Stimulated activated naive B cell treated with anti-CD40 and anti-IgM and Interleukin-4, amounts not matched to agents 10 μg/mL and 1 μg/mL and 100 μg/mL, for 72 hours (primary cell): Measurements from ENCODE around the gene SCAF4.
A peak's percentile ranks its signal among the peaks of the same experiment; 100 is the strongest.

Source experiments
- ATAC-seq, 2 donors: fragments of 150-1000 bp; cut with Tn5 transposase; replicated peaks; 2 replicates each; pipeline ENCODE4 v1.10.0; 2021; ENCODE audit warnings: moderate library complexity in 1 of 2
- DNase-seq: peaks from one replicate; pipeline ENCODE4 v3.0.0; 2021
- H3K27ac Mint-ChIP-seq: one replicate; pipeline ENCODE4 v1.8.0; 2022; ENCODE audit warnings: mild to moderate bottlenecking, mixed read lengths
- H3K27me3 Mint-ChIP-seq, 2 donors: one replicate each; pipeline ENCODE4 v1.8.0; 2022; ENCODE audit warnings: mixed read lengths in 2 of 2
- H3K36me3 Mint-ChIP-seq, 2 donors: one replicate each; pipeline ENCODE4 v1.8.0; 2022; ENCODE audit warnings: mixed read lengths in 2 of 2, mild to moderate bottlenecking in 1 of 2
- H3K4me1 Mint-ChIP-seq, 2 donors: one replicate each; pipeline ENCODE4 v1.8.0; 2022; ENCODE audit warnings: mixed read lengths in 2 of 2, mild to moderate bottlenecking in 1 of 2
- H3K4me3 Mint-ChIP-seq, 2 donors: one replicate each; pipeline ENCODE4 v1.8.0; 2022; ENCODE audit warnings: mild to moderate bottlenecking in 2 of 2, mixed read lengths in 2 of 2, moderate library complexity in 1 of 2
- H3K9me3 Mint-ChIP-seq, 2 donors: one replicate each; pipeline ENCODE4 v1.8.0; 2022; ENCODE audit warnings: mixed read lengths in 2 of 2, mild to moderate bottlenecking in 1 of 2

SCAF4 gene

GRCh38 chr21:31684918-31685317 lies 47.0 kb downstream of the SCAF4 start:
- H3K27me3 Mint-ChIP-seq = no peaks in the 10 kb centered on the region
- no peaks in the 10 kb centered on the region for H3K9me3 Mint-ChIP-seq
- no peaks in the 10 kb centered on the region for H3K4me1 Mint-ChIP-seq
- H3K27ac Mint-ChIP-seq = no peak overlapping the region
- DNase-seq (no peak), ATAC-seq (no peak)
- peaks cover 30 to 45% of the 10 kb centered on the region in 2 donors for H3K36me3 Mint-ChIP-seq
- H3K4me3 Mint-ChIP-seq = no peak overlapping the region

- H3K4me3 Mint-ChIP-seq = no peak overlapping the region
- DNase-seq = no peak
- H3K27me3 Mint-ChIP-seq = no peaks in the 10 kb centered on the region
- no peaks in the 10 kb centered on the region for H3K4me1 Mint-ChIP-seq
- ATAC-seq = no peak
- H3K9me3 Mint-ChIP-seq = no peaks in the 10 kb centered on the region
- H3K36me3 Mint-ChIP-seq = peaks cover 31 to 38% of the 10 kb centered on the region in 2 donors
- H3K27ac Mint-ChIP-seq = no peak overlapping the region
Measured at GRCh38 chr21:31683029-31683428, 48.9 kb downstream of the SCAF4 start.

DNA sequence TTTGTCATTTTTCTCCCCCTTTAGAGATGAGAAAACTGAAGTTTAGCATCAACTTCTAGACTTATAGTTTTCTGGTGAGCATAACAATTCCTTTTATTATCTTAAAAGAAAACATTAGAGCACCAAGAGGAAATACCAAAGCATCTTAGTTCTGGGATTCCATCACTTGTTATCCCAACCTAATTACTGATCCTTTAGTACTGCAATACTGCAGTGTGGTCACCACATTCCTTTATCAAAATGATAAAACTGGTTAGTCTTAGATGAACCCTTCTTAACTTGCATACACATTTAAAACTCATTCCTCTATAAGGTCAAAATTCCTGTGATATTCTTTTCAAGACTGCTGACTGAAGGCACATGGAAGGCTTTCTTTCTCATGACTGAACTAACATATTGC lies 49.3 kb downstream of the SCAF4 start:
- Mint-ChIP-seq H3K4me1 (no peaks in the 10 kb centered on the region), H3K27me3 (no peaks in the 10 kb centered on the region), H3K4me3 (no peak overlapping the region), H3K9me3 (no peaks in the 10 kb centered on the region), H3K27ac (no peak overlapping the region), H3K36me3 (peaks cover 31 to 38% of the 10 kb centered on the region in 2 donors)
- DNase-seq (no peak), ATAC-seq (no peak)

DNA sequence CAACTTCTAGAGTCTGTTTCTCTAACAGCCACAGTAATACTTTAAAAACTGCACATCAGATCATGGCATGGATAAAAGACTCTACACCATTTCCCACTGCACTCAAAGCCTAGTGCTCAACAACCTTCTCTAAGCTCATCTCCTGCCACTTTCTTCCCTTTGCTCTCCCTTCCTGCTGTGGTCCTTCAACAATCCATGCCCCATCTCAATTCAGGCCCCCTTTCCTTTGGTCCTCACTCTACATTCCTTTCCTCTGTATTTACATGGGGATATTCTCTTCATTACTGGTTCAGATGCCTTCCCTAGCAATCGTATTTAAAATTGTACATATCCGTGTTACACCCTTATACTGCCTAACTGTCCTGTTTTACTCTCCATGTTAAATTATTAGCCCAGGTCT lies 53.4 kb downstream of the SCAF4 start:
- Mint-ChIP-seq H3K4me3 (no peak overlapping the region), H3K9me3 (no peaks in the 10 kb centered on the region)

DNA sequence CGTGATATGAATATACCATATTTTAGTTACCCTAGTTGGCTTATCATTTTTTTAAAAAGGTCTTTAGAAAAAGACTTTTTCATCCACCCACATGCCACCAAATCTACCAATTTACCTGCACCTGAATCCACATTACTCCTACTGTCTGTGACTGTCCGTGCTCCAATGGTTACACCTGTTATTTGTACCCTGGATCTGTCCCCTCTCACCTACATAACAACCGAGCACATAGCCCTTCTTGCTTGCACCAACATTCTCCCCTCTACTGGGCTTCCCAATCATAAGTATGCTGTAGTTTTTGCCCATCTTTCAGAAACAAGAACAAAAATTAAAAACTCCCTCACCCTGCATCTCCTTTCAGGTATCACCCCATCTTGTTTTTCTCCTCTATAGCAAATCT lies 54.9 kb downstream of the SCAF4 start:
- Mint-ChIP-seq H3K27ac (no peak overlapping the region), H3K4me3 (no peak overlapping the region), H3K9me3 (no peaks in the 10 kb centered on the region), H3K4me1 (no peaks in the 10 kb centered on the region), H3K36me3 (peaks cover 9 to 13% of the 10 kb centered on the region in 2 donors), H3K27me3 (no peaks in the 10 kb centered on the region)
- no peak for ATAC-seq
- DNase-seq = no peak

More for the DNA sequence above, 53.4 kb downstream of the SCAF4 start:
- DNase-seq (no peak), ATAC-seq (no peak)
- Mint-ChIP-seq H3K27me3 (no peaks in the 10 kb centered on the region), H3K4me1 (no peaks in the 10 kb centered on the region), H3K36me3 (peaks cover 14% of the 10 kb centered on the region in 2 donors), H3K27ac (no peak overlapping the region)

DNA sequence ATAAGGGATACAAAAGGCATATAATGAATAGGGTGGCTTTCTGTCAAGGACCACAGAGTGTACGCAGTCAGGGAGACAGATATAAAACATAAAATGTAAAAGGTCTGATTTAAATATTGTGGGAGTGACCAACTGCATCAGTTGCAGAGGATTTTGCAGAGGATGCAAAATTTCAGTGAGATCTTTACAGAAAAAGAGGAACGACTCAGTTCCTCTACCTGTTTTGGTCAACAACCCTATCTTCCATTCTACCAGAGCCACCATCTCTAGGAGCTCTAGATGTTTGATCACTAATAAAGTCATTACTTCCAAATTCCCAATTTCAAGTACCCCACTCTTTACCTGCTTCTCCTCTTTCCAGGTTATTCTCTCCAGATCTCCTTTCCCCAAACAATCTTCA lies 56.0 kb downstream of the SCAF4 start:
- ATAC-seq = peak; percentile 92
- DNase-seq = no peak
- no peak overlapping the region for H3K27ac Mint-ChIP-seq

DNA sequence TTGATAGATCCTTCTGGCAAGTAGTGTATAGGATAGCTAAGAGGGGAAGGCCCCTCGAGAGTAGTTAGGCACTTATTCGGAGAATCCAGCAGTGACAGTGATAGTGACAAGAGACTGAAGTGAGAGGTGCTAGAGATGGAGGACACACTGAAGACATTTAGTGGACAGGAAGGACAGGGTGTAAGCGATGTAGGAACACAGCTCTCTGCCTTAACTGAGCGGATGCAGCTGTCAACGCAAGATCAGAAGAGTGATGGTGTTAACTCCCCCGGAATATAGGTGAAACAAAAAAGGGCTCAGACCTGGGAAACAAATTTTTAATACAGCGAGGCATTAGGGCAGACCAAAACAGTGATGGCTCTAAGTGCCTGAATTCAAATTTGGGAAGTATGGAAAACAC lies 56.6 kb downstream of the SCAF4 start:
- Mint-ChIP-seq H3K27ac (no peak overlapping the region), H3K9me3 (no peaks in the 10 kb centered on the region), H3K36me3 (peaks cover 13 to 20% of the 10 kb centered on the region in 2 donors), H3K4me3 (no peak overlapping the region), H3K4me1 (peaks cover 0 to 2% of the 10 kb centered on the region in 2 donors), H3K27me3 (no peaks in the 10 kb centered on the region)
- DNase-seq (no peak), ATAC-seq (no peak)

More for the DNA sequence above, 56.0 kb downstream of the SCAF4 start:
- H3K4me3 Mint-ChIP-seq = no peak overlapping the region
- H3K36me3 Mint-ChIP-seq = peaks cover 9 to 16% of the 10 kb centered on the region in 2 donors
- no peaks in the 10 kb centered on the region for H3K9me3 Mint-ChIP-seq
- H3K4me1 Mint-ChIP-seq = peaks cover 0 to 2% of the 10 kb centered on the region in 2 donors
- no peaks in the 10 kb centered on the region for H3K27me3 Mint-ChIP-seq

DNA sequence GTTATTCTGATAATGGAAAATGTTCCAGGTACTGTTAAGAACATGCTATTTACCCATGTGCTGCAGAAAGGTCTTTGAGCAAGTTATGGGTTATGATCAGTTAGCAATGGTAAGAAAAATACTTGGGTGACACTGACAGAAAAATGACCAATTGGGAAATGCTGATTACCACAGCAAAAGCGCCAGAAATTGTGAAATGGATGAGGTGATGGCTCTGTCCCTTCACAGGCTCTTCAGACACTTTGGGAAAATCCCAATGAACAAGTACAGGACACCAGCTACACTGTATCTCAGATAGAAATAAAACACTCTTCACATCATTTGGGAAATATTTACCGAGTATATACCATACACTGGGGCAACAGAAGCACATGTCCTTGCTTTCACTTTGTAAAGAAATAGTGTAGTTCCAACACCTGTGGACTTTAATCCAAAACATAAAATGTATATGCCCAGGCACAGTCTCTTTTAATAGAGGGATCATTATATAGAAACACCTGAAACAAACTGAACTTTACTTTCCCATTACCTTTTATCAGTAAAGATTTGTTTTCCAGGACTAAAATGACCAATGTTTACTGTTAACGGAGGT lies 58.5 kb downstream of the SCAF4 start:
- DNase-seq = no peak
- Mint-ChIP-seq H3K27me3 (no peaks in the 10 kb centered on the region), H3K9me3 (no peaks in the 10 kb centered on the region), H3K4me1 (peaks cover 0 to 4% of the 10 kb centered on the region in 2 donors), H3K36me3 (peaks cover 14 to 26% of the 10 kb centered on the region in 2 donors), H3K27ac (no peak overlapping the region), H3K4me3 (no peak overlapping the region)
- no peak for ATAC-seq

- no peak overlapping the region for H3K4me3 Mint-ChIP-seq
- ATAC-seq (no peak), DNase-seq (no peak)
- peaks cover 0 to 6% of the 10 kb centered on the region in 2 donors for H3K4me1 Mint-ChIP-seq
- H3K27me3 Mint-ChIP-seq = no peaks in the 10 kb centered on the region
- H3K9me3 Mint-ChIP-seq = no peaks in the 10 kb centered on the region
- H3K27ac Mint-ChIP-seq = peak overlapping the region; percentile 17
- peaks cover 14 to 37% of the 10 kb centered on the region in 2 donors for H3K36me3 Mint-ChIP-seq
Measured at GRCh38 chr21:31671931-31672330, 60.0 kb downstream of the SCAF4 start.

- DNase-seq = no peak
- Mint-ChIP-seq H3K36me3 (peaks cover 19 to 44% of the 10 kb centered on the region in 2 donors), H3K27me3 (no peaks in the 10 kb centered on the region), H3K9me3 (no peaks in the 10 kb centered on the region), H3K27ac (peak overlapping the region; percentile 56), H3K4me1 (peaks cover 6 to 10% of the 10 kb centered on the region in 2 donors), H3K4me3 (no peak overlapping the region)
- ATAC-seq = no peak
Measured at GRCh38 chr21:31671146-31671716, 60.7 kb downstream of the SCAF4 start.

DNA sequence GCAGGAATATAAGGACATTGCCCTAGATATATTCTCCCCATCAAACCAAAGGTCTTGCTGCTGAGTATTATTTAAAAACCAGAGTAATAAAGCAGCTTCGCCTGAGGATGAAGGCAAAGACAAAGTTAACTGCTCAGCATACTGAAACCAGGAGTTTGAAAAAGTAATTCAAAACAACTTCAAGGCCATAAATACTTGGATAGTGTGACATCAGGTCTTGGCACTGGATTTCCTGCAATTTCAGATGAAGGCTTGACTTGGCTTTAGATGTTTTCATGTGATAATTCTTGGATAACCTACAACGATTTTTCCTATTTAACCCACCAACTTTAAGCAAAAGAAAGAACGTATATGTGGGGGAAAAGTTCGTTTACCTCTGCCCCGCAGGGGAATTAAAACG lies 61.8 kb downstream of the SCAF4 start:
- H3K4me1 Mint-ChIP-seq = peaks cover 14% of the 10 kb centered on the region in 2 donors
- DNase-seq (no peak), ATAC-seq (no peak)
- no peak overlapping the region for H3K4me3 Mint-ChIP-seq
- peaks cover 24 to 51% of the 10 kb centered on the region in 2 donors for H3K36me3 Mint-ChIP-seq
- no peak overlapping the region for H3K27ac Mint-ChIP-seq
- no peaks in the 10 kb centered on the region for H3K9me3 Mint-ChIP-seq
- no peaks in the 10 kb centered on the region for H3K27me3 Mint-ChIP-seq

GRCh38 chr21:31668651-31669491 lies 63.0 kb downstream of the SCAF4 start:
- H3K9me3 Mint-ChIP-seq = no peaks in the 10 kb centered on the region
- peak overlapping the region; percentile 60 for H3K27ac Mint-ChIP-seq
- DNase-seq (no peak), ATAC-seq (peak; percentile 58 to 59)
- no peaks in the 10 kb centered on the region for H3K27me3 Mint-ChIP-seq
- H3K4me1 Mint-ChIP-seq = peaks cover 16 to 25% of the 10 kb centered on the region in 2 donors
- H3K36me3 Mint-ChIP-seq = peaks cover 29 to 61% of the 10 kb centered on the region in 2 donors
- no peak overlapping the region for H3K4me3 Mint-ChIP-seq

GRCh38 chr21:31667639-31668038 lies 64.3 kb downstream of the SCAF4 start:
- Mint-ChIP-seq H3K4me3 (no peak overlapping the region), H3K27ac (no peak overlapping the region), H3K36me3 (peaks cover 29 to 66% of the 10 kb centered on the region in 2 donors), H3K4me1 (peaks cover 16 to 33% of the 10 kb centered on the region in 2 donors), H3K9me3 (no peaks in the 10 kb centered on the region), H3K27me3 (no peaks in the 10 kb centered on the region)
- DNase-seq = no peak
- no peak for ATAC-seq

DNA sequence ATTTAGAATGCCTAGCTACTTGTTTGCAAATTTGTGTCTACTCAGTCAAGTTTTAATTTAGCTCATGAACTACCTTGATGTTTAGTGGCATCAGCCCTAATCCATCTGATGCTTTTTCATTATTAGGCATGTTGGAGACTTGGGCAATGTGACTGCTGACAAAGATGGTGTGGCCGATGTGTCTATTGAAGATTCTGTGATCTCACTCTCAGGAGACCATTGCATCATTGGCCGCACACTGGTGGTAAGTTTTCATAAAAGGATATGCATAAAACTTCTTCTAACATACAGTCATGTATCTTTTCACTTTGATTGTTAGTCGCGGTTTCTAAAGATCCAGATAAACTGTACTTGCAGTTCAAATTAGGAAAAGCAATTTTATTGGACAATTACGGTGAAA lies 64.8 kb downstream of the SCAF4 start:
- ATAC-seq (no peak), DNase-seq (no peak)
- peaks cover 16 to 38% of the 10 kb centered on the region in 2 donors for H3K4me1 Mint-ChIP-seq
- H3K27me3 Mint-ChIP-seq = no peaks in the 10 kb centered on the region
- H3K9me3 Mint-ChIP-seq = no peaks in the 10 kb centered on the region
- peak overlapping the region; percentile 11 for H3K27ac Mint-ChIP-seq
- H3K4me3 Mint-ChIP-seq = no peak overlapping the region
- peaks cover 29 to 65% of the 10 kb centered on the region in 2 donors for H3K36me3 Mint-ChIP-seq
